Left hindlimb (tissue), 1 donor: Measurements from ENCODE around the gene USP7.
A peak's percentile ranks its signal among the peaks of the same experiment; 100 is the strongest.
"Not testable (repeated sequence)": the region's sequence is repeated elsewhere in the genome, so short reads cannot be mapped to it uniquely, and the experiment has no call there.

ENCODE experiments used
- DNase-seq: peaks from one replicate; pipeline ENCODE4 v3.0.0-alpha.2; 2018

USP7 gene

GRCh38 chr16:8858994-8859912 lies 104.5 kb downstream of the USP7 start:
- no peak for DNase-seq

GRCh38 chr16:8855972-8856371 lies 107.7 kb downstream of the USP7 start:
- DNase-seq, result peak; percentile 31

GRCh38 chr16:8855051-8855786 lies 108.5 kb downstream of the USP7 start:
- peak; percentile 28 for DNase-seq

GRCh38 chr16:8854298-8854948 lies 109.3 kb downstream of the USP7 start:
- peak; percentile 27 for DNase-seq

- DNase-seq, result peak; percentile 8
Observed at GRCh38 chr16:8853611-8854010, 110.1 kb downstream of the USP7 start.

GRCh38 chr16:8853150-8853549 lies 110.6 kb downstream of the USP7 start:
- peak; percentile 29 for DNase-seq

GRCh38 chr16:8852534-8852933 lies 111.2 kb downstream of the USP7 start:
- DNase-seq, result no peak

GRCh38 chr16:8851761-8852403 lies 111.8 kb downstream of the USP7 start:
- no peak for DNase-seq

- DNase-seq, result peak; percentile 42
Observed at GRCh38 chr16:8850279-8850885, 113.3 kb downstream of the USP7 start.

- peak; percentile 18 for DNase-seq
Observed at GRCh38 chr16:8849411-8850011, 114.2 kb downstream of the USP7 start.

- peak; percentile 10 for DNase-seq
Observed at GRCh38 chr16:8848939-8849391, 114.7 kb downstream of the USP7 start.

- peak; percentile 10 for DNase-seq
Observed at GRCh38 chr16:8848231-8848938, 115.3 kb downstream of the USP7 start.

- no peak for DNase-seq
Observed at GRCh38 chr16:8847623-8848022, 116.1 kb downstream of the USP7 start.

- DNase-seq, result no peak
Observed at GRCh38 chr16:8847145-8847544, 116.6 kb downstream of the USP7 start.

GRCh38 chr16:8846401-8846932 lies 117.2 kb downstream of the USP7 start:
- no peak for DNase-seq

- DNase-seq, result no peak
Observed at GRCh38 chr16:8845699-8846298, 117.9 kb downstream of the USP7 start.

GRCh38 chr16:8843296-8843695 lies 120.4 kb downstream of the USP7 start:
- DNase-seq, result not testable (repeated sequence)
